Erythroblast (primary cell): ENCODE data around the gene FIP1L1.

Source experiments
- GATA1 ChIP-seq: IDR thresholded peaks from 2 replicates; pipeline ENCODE4 v1.6.1; 2011; ENCODE audit warnings: low read depth, mild to moderate bottlenecking, control low read depth, low read length, moderate library complexity
- POLR2A ChIP-seq: IDR thresholded peaks from 2 replicates; pipeline ENCODE4 v1.6.1; 2011; ENCODE audit warnings: mild to moderate bottlenecking, low read length

DNA sequence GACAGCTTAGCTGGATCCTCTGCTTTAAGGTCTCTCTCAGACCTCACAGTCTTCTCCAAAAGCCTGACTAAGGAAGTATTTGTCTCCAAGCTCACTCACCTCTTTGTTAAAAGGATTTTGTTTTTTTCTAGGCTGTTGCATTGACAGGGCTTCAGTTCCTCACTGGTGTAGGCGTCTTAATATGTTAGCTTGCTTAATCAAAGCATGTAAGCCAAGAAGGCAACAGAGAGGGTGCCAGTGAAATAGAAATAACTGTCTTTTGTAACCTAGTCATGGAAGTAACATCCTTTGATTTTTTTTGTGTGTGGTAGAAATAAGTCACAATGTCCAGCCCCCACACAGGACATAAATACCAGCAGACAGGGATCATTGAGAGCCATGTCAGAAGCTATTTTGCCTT is 58.8 kb downstream of the FIP1L1 start:
- TF ChIP-seq POLR2A = no peak
- TF ChIP-seq GATA1 = no peak
